WTC11 (cell line): ENCODE results near the gene PKLR. TPM values are rescaled to one million over a fixed set of nuclear protein-coding genes. Genes with fewer than 3 reads are reported as not detected.
A peak's percentile ranks its signal among the peaks of the same experiment; 100 is the strongest.

Experiments
- ATAC-seq: fragments of 200-7000 bp; cut with Tn5 transposase; 2 replicates; pipeline ENCODE4 v1.10.0; 2021; ENCODE audit warnings: mild to moderate bottlenecking, moderate library complexity
- Bru-seq: library from RNA; stranded (reverse); fragments of 400-500 nt; gene quantifications from one replicate; lab custom pipeline; 2021; lab: Mats Ljungman, UMichigan
- CTCF ChIA-PET: fragments of 300-600 bp; sonication (Branson Sonifier 250); formaldehyde crosslinking; loops from one replicate; lab custom pipeline; 2021; ENCODE audit warnings: antibody characterized with exemption; lab: Charles Lee
- POLR2A ChIA-PET: fragments of 350-600 bp; sonication (Branson Sonifier 250); formaldehyde crosslinking; loops from one replicate; lab custom pipeline; 2021; ENCODE audit warnings: antibody characterized with exemption; lab: Charles Lee
- DNase-seq: peaks from one replicate; pipeline ENCODE4 v3.0.0; 2021; ENCODE audit warnings: low spot score
- H3K27ac Mint-ChIP-seq: 2 replicates; pipeline ENCODE4 v1.8.0; 2021; ENCODE audit warnings: mixed read lengths
- H3K27me3 Mint-ChIP-seq: 2 replicates; pipeline ENCODE4 v1.8.0; 2021; ENCODE audit warnings: low read depth, mild to moderate bottlenecking, moderate library complexity, mixed read lengths
- H3K36me3 Mint-ChIP-seq: 2 replicates; pipeline ENCODE4 v1.8.0; 2021; ENCODE audit warnings: mixed read lengths
- H3K4me1 Mint-ChIP-seq: 2 replicates; pipeline ENCODE4 v1.8.0; 2022; ENCODE audit warnings: mixed read lengths
- H3K4me3 Mint-ChIP-seq: 2 replicates; pipeline ENCODE4 v1.8.0; 2021; ENCODE audit warnings: mild to moderate bottlenecking, moderate library complexity, mixed read lengths
- H3K9me3 Mint-ChIP-seq: 2 replicates; pipeline ENCODE4 v1.8.0; 2021; ENCODE audit warnings: mixed read lengths
- ESRRA ChIP-seq: sonication (generic); formaldehyde crosslinking; IDR thresholded peaks from 2 replicates; pipeline ENCODE4 v1.8.1; 2022; ENCODE audit warnings: mild to moderate bottlenecking, missing genetic modification reagents, borderline replicate concordance
- FOXJ3 ChIP-seq: sonication (generic); formaldehyde crosslinking; IDR thresholded peaks from 2 replicates; pipeline ENCODE4 v1.9.0; 2021; ENCODE audit warnings: missing genetic modification reagents, mild to moderate bottlenecking, borderline replicate concordance
- GRHL2 ChIP-seq: fragments of 250-450 bp; sonication (Bioruptor Pico); IDR thresholded peaks from 2 replicates; pipeline ENCODE4 v1.8.0; 2022; ENCODE audit warnings: mild to moderate bottlenecking, moderate library complexity; ENCODE audit not compliant: insufficient replicate concordance, severe bottlenecking
- IRF2 ChIP-seq: sonication (generic); formaldehyde crosslinking; IDR thresholded peaks from 2 replicates; pipeline ENCODE4 v1.8.0; 2022; ENCODE audit warnings: low read depth, missing genetic modification reagents, borderline replicate concordance
- MXD4 ChIP-seq: fragments of 250-450 bp; sonication (Bioruptor Pico); IDR thresholded peaks from 2 replicates; pipeline ENCODE4 v1.8.0; 2021; ENCODE audit warnings: mild to moderate bottlenecking, moderate library complexity, borderline replicate concordance
- NFE2L1 ChIP-seq: sonication (generic); formaldehyde crosslinking; IDR thresholded peaks from 2 replicates; pipeline ENCODE4 v1.8.1; 2023; ENCODE audit warnings: missing genetic modification reagents
- NFYB ChIP-seq: sonication (generic); formaldehyde crosslinking; conservative IDR thresholded peaks from 2 replicates; pipeline ENCODE4 v1.8.0; 2022; ENCODE audit warnings: low read depth, missing genetic modification reagents
- ZNF263 ChIP-seq: sonication (generic); formaldehyde crosslinking; IDR thresholded peaks from 2 replicates; pipeline ENCODE4 v1.8.1; 2022; ENCODE audit warnings: low read depth, mild to moderate bottlenecking, moderate library complexity, missing genetic modification reagents
- long read RNA-seq, 3 experiments: library from RNA in 1 of 3; library from capped mRNA in 1 of 3; library from polyadenylated mRNA in 1 of 3; unstranded in 2 of 3; stranded (forward) in 1 of 3; transcript quantifications; one replicate each; pipeline ENCODE4 v2.0.0, GENCODE V29; 2021
- total RNA-seq: library from RNA; stranded (reverse); gene quantifications from 3 replicates; pipeline ENCODE4 v1.2.3, GENCODE V29; 2021
- TF ChIP-seq, protein P1 (sequence below): sonication (generic); formaldehyde crosslinking; IDR thresholded peaks from 2 replicates; pipeline ENCODE4 v1.8.1; 2022; ENCODE audit warnings: low read depth, mild to moderate bottlenecking, moderate library complexity, missing genetic modification reagents, borderline replicate concordance
- TF ChIP-seq, protein P2 (sequence below): fragments of 250-450 bp; sonication (Bioruptor Pico); conservative IDR thresholded peaks from 2 replicates; pipeline ENCODE4 v1.9.0; 2021; ENCODE audit warnings: mild to moderate bottlenecking
- TF ChIP-seq, protein P3 (sequence below): sonication (generic); formaldehyde crosslinking; IDR thresholded peaks from 2 replicates; pipeline ENCODE4 v1.8.1; 2022; ENCODE audit warnings: mild to moderate bottlenecking, missing genetic modification reagents, moderate library complexity, borderline replicate concordance
- TF ChIP-seq, protein P4 (sequence below): sonication (generic); formaldehyde crosslinking; IDR thresholded peaks from 2 replicates; pipeline ENCODE4 v1.8.0; 2023; ENCODE audit warnings: missing genetic modification reagents, mild to moderate bottlenecking, borderline replicate concordance
- TF ChIP-seq, protein P5 (sequence below): sonication (generic); formaldehyde crosslinking; conservative IDR thresholded peaks from 2 replicates; pipeline ENCODE4 v1.8.1; 2022; ENCODE audit warnings: mild to moderate bottlenecking, missing genetic modification reagents
- TF ChIP-seq, protein P6 (sequence below): fragments of 200-600 bp; IDR thresholded peaks from 2 replicates; pipeline ENCODE4 v1.8.0; 2022; ENCODE audit warnings: antibody characterized with exemption

The PKLR gene
- total RNA-seq, result 1.5 to 2.5 TPM (median 1.6 TPM) in 3 replicates
- percentile 15 among the genes with signal in this experiment for Bru-seq, nascent RNA
- long read RNA-seq, experiment 1, partial matches to known transcripts, result 2 of 3 reads
- long read RNA-seq, experiment 1, other reads (novel, unspliced or antisense), result 1 of 3 reads
- long read RNA-seq, experiment 2, partial matches to known transcripts, result 2 of 4 reads
- long read RNA-seq, experiment 2, other reads (novel, unspliced or antisense), result 2 of 4 reads
- long read RNA-seq, experiment 3, partial matches to known transcripts, result 2 of 3 reads
- long read RNA-seq, experiment 3, other reads (novel, unspliced or antisense), result 1 of 3 reads

DNA sequence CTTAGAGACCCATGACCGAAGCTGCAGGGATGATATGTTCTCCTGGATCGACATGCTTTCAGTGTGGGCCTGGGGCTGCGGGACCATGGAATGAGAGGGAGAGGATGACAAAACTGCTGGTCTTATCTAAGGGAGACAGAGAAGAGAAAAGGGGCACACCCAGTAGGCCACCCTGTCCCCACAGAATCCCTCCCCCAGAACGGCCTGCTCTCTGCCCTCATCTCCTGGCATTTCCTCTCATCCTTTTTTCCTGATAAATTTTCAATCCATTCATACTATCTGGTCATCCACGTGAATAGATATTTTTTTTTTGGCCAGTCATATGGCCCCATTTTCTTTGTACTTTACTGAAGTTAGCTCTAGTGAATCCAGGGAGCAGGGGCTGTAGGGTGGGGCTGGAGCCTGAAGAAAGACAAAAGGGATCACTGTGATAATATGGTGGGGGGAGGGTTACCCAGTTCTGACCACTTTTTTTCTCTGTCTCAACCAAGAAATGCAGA, at the start of gene PKLR:
Gene PKLR (minus strand): TSS at position 97 of the 500 bp plus-strand sequence. CDS start 43 bp downstream, at position 54.
- H3K27ac Mint-ChIP-seq, result no peak within 1 kb of the TSS; the same call in 1 of the 2 replicates
- POLR2A ChIA-PET, result no interaction called here
- H3K4me3 Mint-ChIP-seq, result no peak within 1 kb of the TSS
- CTCF ChIA-PET, result interaction anchor here (1.1 to 1.5 kb wide), 4 partner anchors 22 to 51 kb away, joined by 4 to 9 read pairs (median 4); no protein-coding TSS in a partner anchor
- H3K27me3 Mint-ChIP-seq, result peaks cover 12% of the 10 kb centered on the region
- no peak for DNase-seq
- no peak for ATAC-seq
- no peaks in the 10 kb centered on the region for H3K9me3 Mint-ChIP-seq
- H3K36me3 Mint-ChIP-seq, result no peaks in the 10 kb centered on the region
- peaks cover 20% of the 10 kb centered on the region for H3K4me1 Mint-ChIP-seq
- no peak for TF ChIP-seq NFE2L1 (CRISPR knock-in tag)
- TF ChIP-seq GRHL2 (CRISPR knock-in tag), result no peak
- TF ChIP-seq IRF2, result no peak
- no peak for TF ChIP-seq ZNF263
- TF ChIP-seq, protein P1, sequence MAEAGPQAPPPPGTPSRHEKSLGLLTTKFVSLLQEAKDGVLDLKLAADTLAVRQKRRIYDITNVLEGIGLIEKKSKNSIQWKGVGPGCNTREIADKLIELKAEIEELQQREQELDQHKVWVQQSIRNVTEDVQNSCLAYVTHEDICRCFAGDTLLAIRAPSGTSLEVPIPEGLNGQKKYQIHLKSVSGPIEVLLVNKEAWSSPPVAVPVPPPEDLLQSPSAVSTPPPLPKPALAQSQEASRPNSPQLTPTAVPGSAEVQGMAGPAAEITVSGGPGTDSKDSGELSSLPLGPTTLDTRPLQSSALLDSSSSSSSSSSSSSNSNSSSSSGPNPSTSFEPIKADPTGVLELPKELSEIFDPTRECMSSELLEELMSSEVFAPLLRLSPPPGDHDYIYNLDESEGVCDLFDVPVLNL, result no peak
- TF ChIP-seq, protein P2, sequence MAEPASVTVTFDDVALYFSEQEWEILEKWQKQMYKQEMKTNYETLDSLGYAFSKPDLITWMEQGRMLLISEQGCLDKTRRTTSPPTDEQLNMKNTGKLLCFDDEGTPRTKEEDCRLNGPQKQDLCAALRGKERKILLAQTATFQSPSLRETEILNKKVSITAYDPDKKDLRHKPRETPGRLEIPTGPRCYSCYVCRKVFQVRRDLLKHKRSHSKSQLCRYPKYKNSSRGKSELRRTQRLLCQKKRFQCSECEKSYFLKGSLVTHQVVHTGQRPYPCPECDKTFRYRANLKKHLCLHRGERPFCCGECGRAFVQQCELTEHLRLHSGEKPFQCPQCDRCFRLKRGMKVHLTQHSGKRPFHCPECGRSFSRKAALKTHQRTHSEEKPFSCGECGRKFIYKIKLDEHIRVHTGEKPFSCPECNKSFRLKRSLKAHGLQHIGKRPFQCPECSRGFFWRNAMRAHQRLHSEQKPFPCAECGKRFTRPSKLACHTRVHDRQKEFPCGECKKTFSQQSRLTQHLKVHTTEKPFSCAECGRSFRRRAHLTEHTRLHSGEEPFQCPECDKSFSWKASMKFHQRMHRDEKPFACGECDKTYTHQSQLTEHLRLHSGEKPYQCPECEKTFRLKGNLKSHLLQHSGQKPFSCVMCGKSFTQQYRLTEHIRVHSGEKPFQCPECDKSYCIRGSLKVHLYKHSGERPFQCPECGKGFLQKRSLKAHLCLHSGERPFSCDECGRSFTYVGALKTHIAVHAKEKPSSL (CRISPR knock-in tag), result no peak
- TF ChIP-seq NFYB (CRISPR knock-in tag), result no peak
- no peak for TF ChIP-seq ESRRA (CRISPR knock-in tag)
- TF ChIP-seq, protein P3, sequence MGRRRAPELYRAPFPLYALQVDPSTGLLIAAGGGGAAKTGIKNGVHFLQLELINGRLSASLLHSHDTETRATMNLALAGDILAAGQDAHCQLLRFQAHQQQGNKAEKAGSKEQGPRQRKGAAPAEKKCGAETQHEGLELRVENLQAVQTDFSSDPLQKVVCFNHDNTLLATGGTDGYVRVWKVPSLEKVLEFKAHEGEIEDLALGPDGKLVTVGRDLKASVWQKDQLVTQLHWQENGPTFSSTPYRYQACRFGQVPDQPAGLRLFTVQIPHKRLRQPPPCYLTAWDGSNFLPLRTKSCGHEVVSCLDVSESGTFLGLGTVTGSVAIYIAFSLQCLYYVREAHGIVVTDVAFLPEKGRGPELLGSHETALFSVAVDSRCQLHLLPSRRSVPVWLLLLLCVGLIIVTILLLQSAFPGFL (CRISPR knock-in tag), result no peak
- TF ChIP-seq, protein P4, sequence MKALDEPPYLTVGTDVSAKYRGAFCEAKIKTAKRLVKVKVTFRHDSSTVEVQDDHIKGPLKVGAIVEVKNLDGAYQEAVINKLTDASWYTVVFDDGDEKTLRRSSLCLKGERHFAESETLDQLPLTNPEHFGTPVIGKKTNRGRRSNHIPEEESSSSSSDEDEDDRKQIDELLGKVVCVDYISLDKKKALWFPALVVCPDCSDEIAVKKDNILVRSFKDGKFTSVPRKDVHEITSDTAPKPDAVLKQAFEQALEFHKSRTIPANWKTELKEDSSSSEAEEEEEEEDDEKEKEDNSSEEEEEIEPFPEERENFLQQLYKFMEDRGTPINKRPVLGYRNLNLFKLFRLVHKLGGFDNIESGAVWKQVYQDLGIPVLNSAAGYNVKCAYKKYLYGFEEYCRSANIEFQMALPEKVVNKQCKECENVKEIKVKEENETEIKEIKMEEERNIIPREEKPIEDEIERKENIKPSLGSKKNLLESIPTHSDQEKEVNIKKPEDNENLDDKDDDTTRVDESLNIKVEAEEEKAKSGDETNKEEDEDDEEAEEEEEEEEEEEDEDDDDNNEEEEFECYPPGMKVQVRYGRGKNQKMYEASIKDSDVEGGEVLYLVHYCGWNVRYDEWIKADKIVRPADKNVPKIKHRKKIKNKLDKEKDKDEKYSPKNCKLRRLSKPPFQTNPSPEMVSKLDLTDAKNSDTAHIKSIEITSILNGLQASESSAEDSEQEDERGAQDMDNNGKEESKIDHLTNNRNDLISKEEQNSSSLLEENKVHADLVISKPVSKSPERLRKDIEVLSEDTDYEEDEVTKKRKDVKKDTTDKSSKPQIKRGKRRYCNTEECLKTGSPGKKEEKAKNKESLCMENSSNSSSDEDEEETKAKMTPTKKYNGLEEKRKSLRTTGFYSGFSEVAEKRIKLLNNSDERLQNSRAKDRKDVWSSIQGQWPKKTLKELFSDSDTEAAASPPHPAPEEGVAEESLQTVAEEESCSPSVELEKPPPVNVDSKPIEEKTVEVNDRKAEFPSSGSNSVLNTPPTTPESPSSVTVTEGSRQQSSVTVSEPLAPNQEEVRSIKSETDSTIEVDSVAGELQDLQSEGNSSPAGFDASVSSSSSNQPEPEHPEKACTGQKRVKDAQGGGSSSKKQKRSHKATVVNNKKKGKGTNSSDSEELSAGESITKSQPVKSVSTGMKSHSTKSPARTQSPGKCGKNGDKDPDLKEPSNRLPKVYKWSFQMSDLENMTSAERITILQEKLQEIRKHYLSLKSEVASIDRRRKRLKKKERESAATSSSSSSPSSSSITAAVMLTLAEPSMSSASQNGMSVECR, result no peak
- TF ChIP-seq, all 79 proteins: peak for 0

DNA sequence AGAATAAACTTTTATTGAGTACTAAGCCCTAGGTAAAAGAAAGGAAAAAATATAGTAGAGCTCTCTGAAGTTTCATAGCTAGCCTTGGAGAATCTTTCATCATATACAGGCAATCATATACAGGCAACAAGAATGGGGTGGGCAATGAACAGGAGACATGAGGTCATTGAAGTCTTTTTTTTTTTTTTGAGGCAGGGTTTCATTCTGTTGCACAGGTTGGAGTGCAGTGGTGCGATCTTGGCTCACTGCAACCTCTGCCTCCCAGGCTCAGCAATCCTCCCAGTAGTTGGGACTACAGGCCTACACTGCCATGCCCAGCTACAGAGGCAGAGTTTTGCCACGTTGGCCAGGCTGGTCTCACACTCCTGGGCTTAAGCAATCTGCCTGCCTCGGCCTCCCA, 41.6 kb upstream of the PKLR start:
- ChIA-PET CTCF (interaction anchor here (0.6 to 0.7 kb wide), 2 partner anchors 10 to 107 kb away, joined by 3 to 4 read pairs; no protein-coding TSS in a partner anchor), POLR2A (no interaction called here)
- no peaks in the 10 kb centered on the region for H3K4me1 Mint-ChIP-seq
- H3K4me3 Mint-ChIP-seq, result no peak overlapping the region
- no peaks in the 10 kb centered on the region for H3K27me3 Mint-ChIP-seq
- peaks cover 63% of the 10 kb centered on the region for H3K36me3 Mint-ChIP-seq
- no peak for TF ChIP-seq MXD4 (CRISPR knock-in tag)
- TF ChIP-seq, protein P1, result no peak
- no peak for TF ChIP-seq FOXJ3 (CRISPR knock-in tag)
- TF ChIP-seq, protein P5, sequence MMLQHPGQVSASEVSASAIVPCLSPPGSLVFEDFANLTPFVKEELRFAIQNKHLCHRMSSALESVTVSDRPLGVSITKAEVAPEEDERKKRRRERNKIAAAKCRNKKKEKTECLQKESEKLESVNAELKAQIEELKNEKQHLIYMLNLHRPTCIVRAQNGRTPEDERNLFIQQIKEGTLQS, result no peak
- TF ChIP-seq, protein P6, sequence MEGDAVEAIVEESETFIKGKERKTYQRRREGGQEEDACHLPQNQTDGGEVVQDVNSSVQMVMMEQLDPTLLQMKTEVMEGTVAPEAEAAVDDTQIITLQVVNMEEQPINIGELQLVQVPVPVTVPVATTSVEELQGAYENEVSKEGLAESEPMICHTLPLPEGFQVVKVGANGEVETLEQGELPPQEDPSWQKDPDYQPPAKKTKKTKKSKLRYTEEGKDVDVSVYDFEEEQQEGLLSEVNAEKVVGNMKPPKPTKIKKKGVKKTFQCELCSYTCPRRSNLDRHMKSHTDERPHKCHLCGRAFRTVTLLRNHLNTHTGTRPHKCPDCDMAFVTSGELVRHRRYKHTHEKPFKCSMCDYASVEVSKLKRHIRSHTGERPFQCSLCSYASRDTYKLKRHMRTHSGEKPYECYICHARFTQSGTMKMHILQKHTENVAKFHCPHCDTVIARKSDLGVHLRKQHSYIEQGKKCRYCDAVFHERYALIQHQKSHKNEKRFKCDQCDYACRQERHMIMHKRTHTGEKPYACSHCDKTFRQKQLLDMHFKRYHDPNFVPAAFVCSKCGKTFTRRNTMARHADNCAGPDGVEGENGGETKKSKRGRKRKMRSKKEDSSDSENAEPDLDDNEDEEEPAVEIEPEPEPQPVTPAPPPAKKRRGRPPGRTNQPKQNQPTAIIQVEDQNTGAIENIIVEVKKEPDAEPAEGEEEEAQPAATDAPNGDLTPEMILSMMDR, result no peak
- H3K9me3 Mint-ChIP-seq, result no peaks in the 10 kb centered on the region
- ATAC-seq (no peak), DNase-seq (no peak)
- H3K27ac Mint-ChIP-seq, result no peak overlapping the region
